GM18526 (cell line): ENCODE measurements around the gene ANKRD12.

Experiments used
- POLR2A ChIP-seq: IDR thresholded peaks from 3 replicates; pipeline ENCODE4 v1.6.1; 2011; ENCODE audit not compliant: insufficient read length; ENCODE audit errors: extremely low read depth

Gene ANKRD12

GRCh38 chr18:9130806-9131205 lies 5.8 kb upstream of the ANKRD12 start:
- TF ChIP-seq POLR2A: no peak

- TF ChIP-seq POLR2A: no peak
Observed at GRCh38 chr18:9132628-9133027, 4.0 kb upstream of the ANKRD12 start.

DNA sequence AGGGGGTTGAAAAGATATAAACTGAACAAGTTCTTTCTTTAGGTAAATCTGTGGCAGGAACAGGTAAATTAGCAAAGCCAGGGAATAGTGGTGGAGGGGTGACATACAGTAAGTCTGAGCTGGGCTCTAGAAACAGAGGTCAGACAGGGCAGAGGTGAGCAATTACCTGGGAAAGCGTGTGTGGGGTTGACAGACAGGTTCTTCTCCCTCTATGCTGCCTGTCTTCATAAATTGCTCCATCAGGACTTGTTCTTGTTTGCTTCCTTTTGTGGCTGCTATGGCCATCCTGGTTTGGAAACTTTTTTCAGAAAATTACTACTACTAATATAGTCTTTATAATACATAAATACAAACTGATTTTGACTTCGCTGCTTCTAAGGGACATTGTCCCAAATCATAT lies 3.4 kb upstream of the ANKRD12 start:
- no peak for TF ChIP-seq POLR2A

GRCh38 chr18:9135081-9135911 lies 1.3 kb upstream of the ANKRD12 start:
- no peak for TF ChIP-seq POLR2A

- no peak for TF ChIP-seq POLR2A
Observed at GRCh38 chr18:9135912-9136314, 668 bp upstream of the ANKRD12 start.

DNA sequence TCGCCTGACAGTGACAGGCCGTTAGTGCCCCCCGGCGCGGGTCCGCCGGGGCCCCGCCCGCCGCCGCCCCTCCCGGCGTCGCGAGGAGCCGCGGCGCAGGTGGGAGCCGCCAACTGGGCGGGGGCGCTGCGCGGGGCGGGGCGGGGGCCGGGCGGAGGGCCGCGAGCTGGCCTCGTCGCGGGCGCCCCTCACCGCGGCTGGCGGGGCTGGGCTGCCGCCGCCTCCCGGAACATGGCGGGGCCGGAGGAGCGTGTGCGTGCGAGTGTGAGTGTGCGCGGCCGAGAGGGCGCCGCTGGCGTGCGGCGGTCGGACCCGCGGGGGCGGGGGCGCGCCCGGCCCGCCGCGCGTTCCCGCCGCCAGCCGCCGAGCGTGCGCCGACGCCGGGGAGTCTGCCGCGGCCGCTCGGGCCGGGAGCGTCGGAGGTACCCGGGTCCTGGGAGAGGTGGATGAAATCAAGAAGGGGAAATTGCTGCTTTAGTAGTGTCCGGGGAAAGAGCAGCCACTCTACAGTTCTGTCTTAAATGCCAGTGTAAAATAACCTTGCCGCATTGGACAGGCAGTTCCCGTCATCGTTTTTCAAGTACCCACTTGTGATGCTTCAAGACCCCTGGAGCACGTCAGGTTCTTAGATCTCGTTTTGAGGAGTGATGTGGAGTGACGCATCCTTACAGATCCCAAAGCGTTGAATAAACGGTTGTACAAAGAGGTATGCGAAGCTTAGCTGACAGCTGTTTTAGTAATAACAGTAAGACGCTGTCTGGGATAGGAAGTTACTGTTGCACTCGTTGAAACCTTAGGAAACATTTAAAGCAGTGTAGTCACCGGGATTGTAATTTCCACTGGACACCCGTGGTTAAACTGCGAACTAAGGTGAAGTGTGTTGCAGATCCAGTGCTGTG lies 836 bp downstream of the ANKRD12 start:
- TF ChIP-seq POLR2A: peak; percentile 28

GRCh38 chr18:9139400-9140039 lies 2.9 kb downstream of the ANKRD12 start:
- no peak for TF ChIP-seq POLR2A

GRCh38 chr18:9140381-9140780 lies 3.8 kb downstream of the ANKRD12 start:
- TF ChIP-seq POLR2A: no peak

GRCh38 chr18:9140984-9141383 lies 4.4 kb downstream of the ANKRD12 start:
- no peak for TF ChIP-seq POLR2A

- no peak for TF ChIP-seq POLR2A
Observed at GRCh38 chr18:9146224-9146623, 9.6 kb downstream of the ANKRD12 start.

GRCh38 chr18:9147440-9148202 lies 11.0 kb downstream of the ANKRD12 start:
- no peak for TF ChIP-seq POLR2A

DNA sequence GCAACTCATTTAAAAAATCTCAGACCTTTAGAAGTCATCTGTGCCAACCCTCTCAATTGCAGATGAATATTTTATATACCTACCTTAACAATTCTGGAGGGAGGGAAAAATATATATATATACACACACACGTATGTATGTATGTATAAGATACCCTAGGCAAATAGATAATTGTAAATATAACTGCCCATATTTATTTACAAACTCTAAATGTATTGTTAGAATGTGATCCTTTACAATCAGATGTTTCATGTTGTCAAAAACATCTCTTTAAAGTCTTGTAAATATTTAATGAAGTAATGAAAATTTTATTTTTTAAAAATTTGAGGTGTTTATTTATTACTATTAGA lies 11.6 kb downstream of the ANKRD12 start:
- TF ChIP-seq POLR2A: no peak

DNA sequence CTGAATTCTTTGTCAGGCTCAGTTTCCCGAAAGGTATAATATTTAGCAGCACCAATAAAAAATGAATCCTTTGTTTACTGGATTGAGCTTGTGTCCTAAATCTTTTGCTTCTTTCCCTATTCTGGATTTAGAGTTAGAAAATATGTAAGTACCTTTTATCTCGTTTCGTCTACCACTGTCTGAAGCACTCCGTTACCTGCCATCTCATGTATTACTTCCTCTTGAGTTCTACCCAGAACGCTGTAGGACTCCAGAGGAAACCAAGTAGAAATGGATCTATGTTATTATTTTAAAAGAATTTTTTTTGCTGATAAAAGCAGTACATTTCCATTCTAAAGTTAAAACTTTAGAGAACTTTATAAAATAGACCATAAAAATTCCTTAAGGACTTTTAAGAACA lies 13.5 kb downstream of the ANKRD12 start:
- TF ChIP-seq POLR2A: no peak

DNA sequence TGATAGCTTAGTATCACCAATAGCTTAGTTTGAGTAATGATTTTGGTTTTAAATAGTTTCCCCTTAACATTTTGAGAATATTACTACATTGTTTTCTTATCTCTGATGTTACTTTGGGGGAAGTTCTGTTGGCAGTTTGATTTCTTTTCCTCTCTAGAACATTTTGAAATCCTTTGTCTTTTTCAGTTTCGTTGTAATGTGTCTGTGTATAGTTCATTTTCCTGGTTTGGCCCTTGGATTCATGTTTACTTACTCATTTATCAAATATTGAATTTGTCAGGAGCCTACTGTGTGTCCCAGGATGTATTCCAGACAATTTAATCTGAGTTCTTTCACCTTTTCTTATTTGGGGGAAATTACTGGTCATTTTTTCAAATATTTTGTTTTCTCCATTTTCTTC lies 16.7 kb downstream of the ANKRD12 start:
- no peak for TF ChIP-seq POLR2A
